Hindlimb muscle (tissue), 1 donor: ENCODE data around the gene KCNK17. TPM values are rescaled to one million over a fixed set of nuclear protein-coding genes. Genes with fewer than 3 reads are reported as not detected.

Experiments
- DNase-seq: peaks from one replicate; pipeline ENCODE4 v3.0.0-alpha.2; 2013
- polyA plus RNA-seq: library from polyadenylated mRNA; unstranded; fragments of 120-200 nt; gene quantifications from one replicate; pipeline ENCODE4 v1.2.1, GENCODE V29; 2013; ENCODE audit not compliant: insufficient read length

Gene KCNK17
- polyA plus RNA-seq, 1 donor = 1.0 TPM

- no peak for DNase-seq
Observed at GRCh38 chr6:39335780-39336545, 21.7 kb upstream of the KCNK17 start.

- no peak for DNase-seq
Observed at GRCh38 chr6:39333644-39334438, 19.6 kb upstream of the KCNK17 start.

GRCh38 chr6:39330476-39330875, 16.3 kb upstream of the KCNK17 start:
- no peak for DNase-seq

GRCh38 chr6:39330057-39330456, 15.8 kb upstream of the KCNK17 start:
- DNase-seq = no peak

- DNase-seq = no peak
Observed at GRCh38 chr6:39328066-39328465, 13.8 kb upstream of the KCNK17 start.

GRCh38 chr6:39327507-39327906, 13.3 kb upstream of the KCNK17 start:
- DNase-seq = no peak

GRCh38 chr6:39322306-39322850, 8.2 kb upstream of the KCNK17 start, which contains the start of gene KCNK16:
Gene KCNK16 (minus strand): TSS chr6:39322702. CDS start chr6:39322540, 162 bp downstream.
- no peak for DNase-seq

- DNase-seq = no peak
Observed at GRCh38 chr6:39321761-39322160, 7.5 kb upstream of the KCNK17 start.

- no peak for DNase-seq
Observed at GRCh38 chr6:39320363-39320984, 6.3 kb upstream of the KCNK17 start.

- no peak for DNase-seq
Observed at GRCh38 chr6:39319621-39320362, 5.6 kb upstream of the KCNK17 start.

- DNase-seq = no peak
Observed at GRCh38 chr6:39317256-39317655, 3.0 kb upstream of the KCNK17 start.

GRCh38 chr6:39313526-39314272, 520 bp downstream of the KCNK17 start:
- no peak for DNase-seq

- no peak for DNase-seq
Observed at GRCh38 chr6:39312912-39313525, 1.2 kb downstream of the KCNK17 start.

GRCh38 chr6:39310542-39310941, 3.7 kb downstream of the KCNK17 start:
- DNase-seq = no peak

- peak; percentile 36 for DNase-seq
Observed at GRCh38 chr6:39309942-39310531, 4.2 kb downstream of the KCNK17 start.

GRCh38 chr6:39307462-39307861, 6.8 kb downstream of the KCNK17 start:
- no peak for DNase-seq

- DNase-seq = no peak
Observed at GRCh38 chr6:39304951-39305350, 9.3 kb downstream of the KCNK17 start.

GRCh38 chr6:39303425-39304153, 10.6 kb downstream of the KCNK17 start:
- DNase-seq = no peak

GRCh38 chr6:39302669-39303424, 11.4 kb downstream of the KCNK17 start:
- DNase-seq = peak; percentile 65
